Testis (tissue), 2 donors: ENCODE results near the gene CSF1.

Experiments used
- POLR2A ChIP-seq: fragments of 450-650 bp; IDR thresholded peaks from one replicate; pipeline ENCODE4 v1.6.1; 2017; ENCODE audit warnings: antibody characterized with exemption, mild to moderate bottlenecking, moderate library complexity
- TF ChIP-seq, protein P1 (sequence below), 3 experiments: fragments of 450-650 bp in 2 of 3; fragments of 200-600 bp in 1 of 3; sonication (generic) in 1 of 3; IDR thresholded peaks; one replicate each; pipeline ENCODE4 v1.5.1; 2016 to 2019; ENCODE audit warnings: antibody characterized with exemption in 3 of 3, mild to moderate bottlenecking in 2 of 3, moderate library complexity in 1 of 3

GRCh38 chr1:109975718-109976117 lies 65.1 kb downstream of the CSF1 start:
- TF ChIP-seq, protein P1, sequence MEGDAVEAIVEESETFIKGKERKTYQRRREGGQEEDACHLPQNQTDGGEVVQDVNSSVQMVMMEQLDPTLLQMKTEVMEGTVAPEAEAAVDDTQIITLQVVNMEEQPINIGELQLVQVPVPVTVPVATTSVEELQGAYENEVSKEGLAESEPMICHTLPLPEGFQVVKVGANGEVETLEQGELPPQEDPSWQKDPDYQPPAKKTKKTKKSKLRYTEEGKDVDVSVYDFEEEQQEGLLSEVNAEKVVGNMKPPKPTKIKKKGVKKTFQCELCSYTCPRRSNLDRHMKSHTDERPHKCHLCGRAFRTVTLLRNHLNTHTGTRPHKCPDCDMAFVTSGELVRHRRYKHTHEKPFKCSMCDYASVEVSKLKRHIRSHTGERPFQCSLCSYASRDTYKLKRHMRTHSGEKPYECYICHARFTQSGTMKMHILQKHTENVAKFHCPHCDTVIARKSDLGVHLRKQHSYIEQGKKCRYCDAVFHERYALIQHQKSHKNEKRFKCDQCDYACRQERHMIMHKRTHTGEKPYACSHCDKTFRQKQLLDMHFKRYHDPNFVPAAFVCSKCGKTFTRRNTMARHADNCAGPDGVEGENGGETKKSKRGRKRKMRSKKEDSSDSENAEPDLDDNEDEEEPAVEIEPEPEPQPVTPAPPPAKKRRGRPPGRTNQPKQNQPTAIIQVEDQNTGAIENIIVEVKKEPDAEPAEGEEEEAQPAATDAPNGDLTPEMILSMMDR (IDR thresholded peaks at IDR 0.05), result no peak
- TF ChIP-seq POLR2A, result no peak
